NB4 (cell line): ENCODE data around the gene NPR2.

Source experiments
- MYC ChIP-seq: IDR thresholded peaks from 2 replicates; pipeline ENCODE4 v1.6.1; 2011; ENCODE audit warnings: low read depth, low read length
- POLR2A ChIP-seq: IDR thresholded peaks from 2 replicates; pipeline ENCODE4 v1.6.1; 2011; ENCODE audit warnings: mild to moderate bottlenecking; ENCODE audit not compliant: insufficient read length; ENCODE audit errors: extremely low read depth
- TF ChIP-seq, protein P1 (sequence below): IDR thresholded peaks from one replicate; pipeline ENCODE4 v1.5.1; 2012; ENCODE audit warnings: low read depth, low read length
- TF ChIP-seq, protein P2 (sequence below): IDR thresholded peaks from 2 replicates; pipeline ENCODE4 v1.6.1; 2011; ENCODE audit warnings: low read depth, low read length

DNA sequence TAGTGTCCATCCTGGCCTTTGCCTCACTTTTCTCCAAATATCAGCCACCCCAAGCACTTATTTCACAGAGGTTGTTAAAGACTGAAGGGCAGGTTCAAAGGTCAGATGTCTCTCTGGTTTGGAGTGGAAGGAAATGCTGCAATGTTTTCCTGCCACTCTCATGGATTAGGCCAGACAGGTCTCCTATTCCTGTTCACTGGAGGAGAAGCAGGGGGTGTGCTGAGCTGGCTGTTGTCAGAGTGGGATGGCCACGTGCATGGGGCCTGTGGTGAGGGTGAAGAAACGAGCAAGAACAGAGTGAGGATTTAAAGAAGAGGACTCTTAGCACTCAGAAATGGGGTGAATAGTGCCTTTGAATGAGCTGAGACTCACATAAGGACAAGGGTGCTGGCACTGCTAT is 44.4 kb downstream of the NPR2 start:
- TF ChIP-seq POLR2A (no peak), MYC (no peak)
- TF ChIP-seq, protein P1, sequence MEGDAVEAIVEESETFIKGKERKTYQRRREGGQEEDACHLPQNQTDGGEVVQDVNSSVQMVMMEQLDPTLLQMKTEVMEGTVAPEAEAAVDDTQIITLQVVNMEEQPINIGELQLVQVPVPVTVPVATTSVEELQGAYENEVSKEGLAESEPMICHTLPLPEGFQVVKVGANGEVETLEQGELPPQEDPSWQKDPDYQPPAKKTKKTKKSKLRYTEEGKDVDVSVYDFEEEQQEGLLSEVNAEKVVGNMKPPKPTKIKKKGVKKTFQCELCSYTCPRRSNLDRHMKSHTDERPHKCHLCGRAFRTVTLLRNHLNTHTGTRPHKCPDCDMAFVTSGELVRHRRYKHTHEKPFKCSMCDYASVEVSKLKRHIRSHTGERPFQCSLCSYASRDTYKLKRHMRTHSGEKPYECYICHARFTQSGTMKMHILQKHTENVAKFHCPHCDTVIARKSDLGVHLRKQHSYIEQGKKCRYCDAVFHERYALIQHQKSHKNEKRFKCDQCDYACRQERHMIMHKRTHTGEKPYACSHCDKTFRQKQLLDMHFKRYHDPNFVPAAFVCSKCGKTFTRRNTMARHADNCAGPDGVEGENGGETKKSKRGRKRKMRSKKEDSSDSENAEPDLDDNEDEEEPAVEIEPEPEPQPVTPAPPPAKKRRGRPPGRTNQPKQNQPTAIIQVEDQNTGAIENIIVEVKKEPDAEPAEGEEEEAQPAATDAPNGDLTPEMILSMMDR = no peak
- TF ChIP-seq, protein P2, sequence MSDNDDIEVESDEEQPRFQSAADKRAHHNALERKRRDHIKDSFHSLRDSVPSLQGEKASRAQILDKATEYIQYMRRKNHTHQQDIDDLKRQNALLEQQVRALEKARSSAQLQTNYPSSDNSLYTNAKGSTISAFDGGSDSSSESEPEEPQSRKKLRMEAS = no peak
